HCT116 (cell line): ENCODE measurements around the gene HDAC5. TPM values are rescaled to one million over a fixed set of nuclear protein-coding genes. Genes with fewer than 3 reads are reported as not detected.

Source experiments
- ATAC-seq: fragments of 200-7000 bp; cut with Tn5 transposase; 2 replicates; pipeline ENCODE4 v1.9.1; 2020; ENCODE audit warnings: mild to moderate bottlenecking, moderate library complexity
- BruUV-seq: library from RNA; stranded (reverse); fragments of 400-500 nt; replicated peaks from 2 replicates; lab custom pipeline; 2021; lab: Mats Ljungman, UMichigan
- CTCF ChIA-PET: fragments of 300-600 bp; sonication (Branson Sonifier 250); formaldehyde crosslinking; loops from one replicate; lab custom pipeline; 2021; ENCODE audit warnings: antibody characterized with exemption; lab: Charles Lee
- POLR2A ChIA-PET: fragments of 300-600, 350-600 bp; sonication (Branson Sonifier 250); formaldehyde crosslinking; loops from one replicate; lab custom pipeline; 2021; ENCODE audit warnings: antibody characterized with exemption; lab: Charles Lee
- RAD21 ChIA-PET, 2 experiments: fragments of 300-600 bp; sonication (Branson Sonifier 250); formaldehyde crosslinking; loops; one replicate each; lab custom pipeline; 2023; ENCODE audit warnings: low total read pairs in 2 of 2; ENCODE audit not compliant: uncharacterized antibody in 2 of 2, unreplicated experiment in 2 of 2, low non-redundant PET in 1 of 2; lab: Charles Lee
- DNase-seq: peaks from one replicate; pipeline ENCODE4 v3.0.0-alpha.2; 2010; ENCODE audit warnings: low read depth, low spot score
- H2AFZ ChIP-seq: fragments of 200-600 bp; shearing (Covaris generic), sonication (generic); 2 replicates; pipeline ENCODE4 v1.6.1; 2017; ENCODE audit warnings: low read depth, mixed run types, mixed read lengths, antibody characterized with exemption, low read length; ENCODE audit not compliant: poor library complexity, severe bottlenecking
- H3K27ac ChIP-seq: 2 replicates; pipeline ENCODE4 v1.5.1; 2012; ENCODE audit warnings: low read depth, low read length
- H3K27me3 ChIP-seq: fragments of 200-600 bp; sonication (generic); 2 replicates; pipeline ENCODE4 v1.6.1; 2016; ENCODE audit warnings: mixed run types, low read length, mixed read lengths; ENCODE audit not compliant: insufficient read depth
- H3K36me3 ChIP-seq, 2 experiments: fragments of 200-500 bp in 1 of 2; fragments of 200-600 bp in 1 of 2; sonication (Bioruptor generic) in 1 of 2; sonication (generic) in 1 of 2; 2 replicates each; pipeline versions ENCODE4 v1.5.1 to v1.6.1; 2014 to 2016; ENCODE audit warnings: low read length in 2 of 2, inconsistent platforms in 1 of 2, mixed read lengths in 1 of 2, mixed run types in 1 of 2; ENCODE audit not compliant: insufficient read depth in 2 of 2, control insufficient read depth in 1 of 2
- H3K4me1 ChIP-seq, 2 experiments: fragments of 200-600 bp in 1 of 2; sonication (generic) in 1 of 2; 2 replicates each; pipeline versions ENCODE4 v1.5.1 to v1.6.1; 2012 to 2017; ENCODE audit warnings: low read length in 2 of 2, inconsistent platforms in 1 of 2, mild to moderate bottlenecking in 1 of 2, mixed read lengths in 1 of 2, mixed run types in 1 of 2, moderate library complexity in 1 of 2; ENCODE audit not compliant: insufficient read depth in 2 of 2, control insufficient read depth in 1 of 2
- H3K4me2 ChIP-seq: fragments of 200-600 bp; sonication (generic); 2 replicates; pipeline ENCODE4 v1.6.1; 2017; ENCODE audit warnings: mixed run types, low read length, mixed read lengths
- H3K4me3 ChIP-seq, 2 experiments: fragments of 200-600 bp in 1 of 2; sonication (generic) in 1 of 2; replicated peaks in 1 of 2; 2 replicates each; pipeline ENCODE4 v1.5.1; 2011 to 2016; ENCODE audit warnings: low read length in 2 of 2, control low read depth in 1 of 2, low read depth in 1 of 2, mild to moderate bottlenecking in 1 of 2, mixed read lengths in 1 of 2, mixed run types in 1 of 2
- H3K79me2 ChIP-seq: fragments of 200-600 bp; sonication (generic); 2 replicates; pipeline ENCODE4 v1.6.1; 2017; ENCODE audit warnings: mild to moderate bottlenecking, mixed run types, low read length, moderate library complexity, mixed read lengths; ENCODE audit not compliant: insufficient read depth
- H3K9ac ChIP-seq: fragments of 200-600 bp; sonication (generic); 2 replicates; pipeline ENCODE4 v1.6.1; 2016; ENCODE audit warnings: low read length, mixed read lengths
- H3K9me2 ChIP-seq: fragments of 200-600 bp; sonication (generic), shearing (Covaris generic); 2 replicates; pipeline ENCODE4 v1.6.1; 2017; ENCODE audit warnings: mixed run types, mild to moderate bottlenecking, moderate library complexity; ENCODE audit not compliant: insufficient read depth
- H3K9me3 ChIP-seq, 2 experiments: fragments of 200-500 bp in 1 of 2; fragments of 200-600 bp in 1 of 2; sonication (Bioruptor generic) in 1 of 2; sonication (generic) in 1 of 2; 2 replicates each; pipeline ENCODE4 v1.6.1; 2014 to 2017; ENCODE audit warnings: low read length in 2 of 2, mixed read lengths in 2 of 2, inconsistent platforms in 1 of 2, low read depth in 1 of 2, mild to moderate bottlenecking in 1 of 2, mixed run types in 1 of 2, moderate library complexity in 1 of 2; ENCODE audit not compliant: control insufficient read depth in 1 of 2, insufficient read depth in 1 of 2
- H4K20me1 ChIP-seq: fragments of 200-600 bp; sonication (generic), shearing (Covaris generic); 2 replicates; pipeline ENCODE4 v1.6.1; 2017; ENCODE audit warnings: mixed run types, mild to moderate bottlenecking, moderate library complexity; ENCODE audit not compliant: insufficient read depth
- CBX3 ChIP-seq: IDR thresholded peaks from 2 replicates; pipeline ENCODE4 v1.6.1; 2012; ENCODE audit warnings: low read depth
- CEBPB ChIP-seq: IDR thresholded peaks from 2 replicates; pipeline ENCODE4 v1.6.1; 2012; ENCODE audit warnings: low read depth
- CTCF ChIP-seq, 3 experiments: fragments of 200-600 bp in 1 of 3; sonication (generic) in 1 of 3; IDR thresholded peaks in 2 of 3; conservative IDR thresholded peaks in 1 of 3; 2 replicates each; pipeline ENCODE4 v1.5.1; 2012 to 2017; ENCODE audit warnings: low read depth in 2 of 3, low read length in 2 of 3, antibody characterized with exemption in 1 of 3, borderline replicate concordance in 1 of 3, control low read depth in 1 of 3, mild to moderate bottlenecking in 1 of 3, mixed read lengths in 1 of 3, mixed run types in 1 of 3, moderate library complexity in 1 of 3; ENCODE audit not compliant: insufficient read depth in 1 of 3
- EGR1 ChIP-seq: IDR thresholded peaks from 2 replicates; pipeline ENCODE4 v1.6.1; 2012; ENCODE audit warnings: low read depth
- EZH2phosphoT487 ChIP-seq: fragments of 200-600 bp; IDR thresholded peaks from 2 replicates; pipeline ENCODE4 v1.6.1; 2018; ENCODE audit warnings: antibody characterized with exemption, borderline replicate concordance
- FOSL1 ChIP-seq: IDR thresholded peaks from 2 replicates; pipeline ENCODE4 v1.6.1; 2012; ENCODE audit warnings: low read depth
- JUND ChIP-seq: IDR thresholded peaks from 2 replicates; pipeline ENCODE4 v1.6.1; 2012
- POLR2AphosphoS5 ChIP-seq: IDR thresholded peaks from 2 replicates; pipeline ENCODE4 v1.6.1; 2011; ENCODE audit warnings: mild to moderate bottlenecking, low read depth, low read length, moderate library complexity
- REST ChIP-seq: IDR thresholded peaks from 2 replicates; pipeline ENCODE4 v1.6.1; 2012; ENCODE audit warnings: low read depth
- SP1 ChIP-seq: IDR thresholded peaks from 2 replicates; pipeline ENCODE4 v1.6.1; 2012; ENCODE audit warnings: low read depth
- SRF ChIP-seq: IDR thresholded peaks from 2 replicates; pipeline ENCODE4 v1.6.1; 2012; ENCODE audit warnings: low read depth
- YY1 ChIP-seq: IDR thresholded peaks from 2 replicates; pipeline ENCODE4 v1.6.1; 2011; ENCODE audit warnings: low read length, low read depth, moderate library complexity, mild to moderate bottlenecking; ENCODE audit not compliant: insufficient replicate concordance; ENCODE audit errors: extremely low read depth
- ZBTB33 ChIP-seq: IDR thresholded peaks from 2 replicates; pipeline ENCODE4 v1.6.1; 2011; ENCODE audit warnings: mild to moderate bottlenecking, low read length, moderate library complexity; ENCODE audit not compliant: insufficient replicate concordance; ENCODE audit errors: extremely low read depth
- ZFX ChIP-seq: fragments of 450-650 bp; IDR thresholded peaks from 2 replicates; pipeline ENCODE4 v1.6.1; 2017
- intact Hi-C: fragments of 100-400 bp; cut with micrococcal nuclease; formaldehyde crosslinking; loops from 2 replicates; pipeline ENCODE4 v1.10.0; 2022
- total RNA-seq: library from RNA; stranded (reverse); gene quantifications from one replicate; pipeline ENCODE4 v1.2.1, GENCODE V29; 2021; ENCODE audit not compliant: unreplicated experiment
- TF ChIP-seq, protein P1 (sequence below): IDR thresholded peaks from 2 replicates; pipeline ENCODE4 v1.6.1; 2012

Gene HDAC5
- total RNA-seq, 1 experiment from 2014 or later, result 32.9 TPM

- no TSS peak for BruUV-seq
- ChIA-PET POLR2A (interaction anchor here (1.0 to 1.3 kb wide), 2 partner anchors 9 to 50 kb away, joined by 3 read pairs; no protein-coding TSS in a partner anchor), RAD21 (no interaction called here), CTCF (interaction anchor here (0.8 to 0.9 kb wide), 2 partner anchors 10 to 80 kb away, joined by 3 read pairs; no protein-coding TSS in a partner anchor)
- H3K9me2 ChIP-seq, result no peaks in the 10 kb centered on the region
- no peak overlapping the region for H3K4me2 ChIP-seq
- H3K4me3 ChIP-seq, result no peak overlapping the region
- no peak overlapping the region for H2AFZ ChIP-seq
- H3K36me3 ChIP-seq, result no peaks in the 10 kb centered on the region; a peak in 1 of 4 replicates
- H3K27me3 ChIP-seq, result no peaks in the 10 kb centered on the region
- DNase-seq (no peak), ATAC-seq (no peak)
- TF ChIP-seq FOSL1 (no peak), CEBPB (no peak), YY1 (no peak), SP1 (no peak), ZFX (no peak), CBX3 (no peak), ZBTB33 (no peak), EZH2phosphoT487 (no peak), JUND (no peak), POLR2AphosphoS5 (no peak), REST (no peak), EGR1 (no peak), CTCF (IDR thresholded peaks at IDR 0.05 in 2 of 3, conservative IDR thresholded peaks at IDR 0.05 in 1 of 3; ENCODE audit: borderline replicate concordance in 1 of 3, insufficient read depth in 1 of 3, low read depth in 2 of 3, low read length in 2 of 3) (no peak), SRF (no peak)
- TF ChIP-seq, protein P1, sequence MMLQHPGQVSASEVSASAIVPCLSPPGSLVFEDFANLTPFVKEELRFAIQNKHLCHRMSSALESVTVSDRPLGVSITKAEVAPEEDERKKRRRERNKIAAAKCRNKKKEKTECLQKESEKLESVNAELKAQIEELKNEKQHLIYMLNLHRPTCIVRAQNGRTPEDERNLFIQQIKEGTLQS, result no peak
- no peak overlapping the region for H3K27ac ChIP-seq
- peaks cover 25 to 46% of the 10 kb centered on the region in 2 experiments for H3K4me1 ChIP-seq
- intact Hi-C loops, result no loop called here
- H3K9me3 ChIP-seq, result no peaks in the 10 kb centered on the region
- no peaks in the 10 kb centered on the region for H3K79me2 ChIP-seq
- H3K9ac ChIP-seq, result no peak overlapping the region
- H4K20me1 ChIP-seq, result no peaks in the 10 kb centered on the region
Observed at GRCh38 chr17:44088254-44088653, 35.2 kb downstream of the HDAC5 start.
